Measurements from ENCODE around the gene AP2B1.

The AP2B1 gene

DNA sequence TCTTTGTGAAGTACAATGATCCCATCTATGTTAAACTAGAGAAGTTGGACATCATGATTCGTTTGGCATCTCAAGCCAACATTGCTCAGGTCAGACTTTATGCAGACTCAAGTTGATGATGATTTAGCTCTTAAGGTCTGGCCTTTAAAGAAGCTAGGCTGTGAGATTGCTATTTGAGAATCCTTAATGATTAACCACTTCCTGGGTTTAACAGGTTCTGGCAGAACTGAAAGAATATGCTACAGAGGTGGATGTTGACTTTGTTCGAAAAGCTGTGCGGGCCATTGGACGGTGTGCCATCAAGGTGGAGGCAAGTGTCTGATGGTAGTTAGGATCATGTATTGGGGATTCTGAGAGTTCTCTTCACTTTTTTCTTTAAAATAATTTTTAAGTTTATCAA, 40.3 kb downstream of the AP2B1 start:
- DNase-seq (ENCODE audit: low read depth, low spot score): no peak

GRCh38 chr17:35630530-35631148, 43.5 kb downstream of the AP2B1 start:
- DNase-seq (ENCODE audit: low read depth, low spot score): no peak

DNA sequence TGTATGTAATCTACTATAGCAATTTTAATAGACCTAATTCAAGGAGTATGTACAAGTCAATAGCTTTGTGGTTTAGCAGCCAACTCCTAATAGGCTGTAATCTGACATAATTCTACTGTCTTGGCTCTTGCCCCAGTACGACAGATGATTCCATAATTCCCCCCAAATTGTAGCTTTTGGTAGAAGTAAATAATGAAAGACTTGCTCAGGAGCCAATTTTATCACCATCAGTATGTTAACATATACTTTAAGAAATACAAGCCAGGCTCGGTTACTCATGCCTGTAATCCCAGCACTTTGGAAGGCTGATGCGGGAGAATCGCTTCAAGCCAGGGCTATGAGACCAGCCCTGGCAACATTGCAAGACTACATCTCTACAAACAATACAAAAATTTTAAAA, 53.9 kb downstream of the AP2B1 start:
- no peak for DNase-seq (ENCODE audit: low read depth, low spot score)

- no peak for DNase-seq (ENCODE audit: low read depth, low spot score)
Measured at GRCh38 chr17:35645923-35646322, 58.8 kb downstream of the AP2B1 start.

DNA sequence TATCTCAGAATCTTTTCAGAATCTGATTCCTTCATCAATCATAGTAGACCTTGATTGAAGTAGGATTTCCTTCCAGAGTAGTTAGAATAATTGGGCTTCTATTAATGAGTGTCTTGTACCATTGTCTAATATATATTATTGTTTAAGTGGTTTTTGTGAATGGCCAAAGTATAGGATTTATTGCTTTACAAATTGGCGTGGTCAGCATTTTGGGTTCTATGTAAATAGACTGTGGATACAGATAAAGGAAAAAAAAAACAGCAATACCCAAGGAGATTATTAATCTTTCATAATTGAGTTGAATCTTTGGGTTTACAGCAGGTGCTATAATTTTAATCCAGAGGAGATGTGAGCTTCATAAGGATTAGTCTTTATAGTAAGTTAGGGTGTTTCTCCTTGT, 64.3 kb downstream of the AP2B1 start:
- no peak for DNase-seq (ENCODE audit: low read depth, low spot score)

DNA sequence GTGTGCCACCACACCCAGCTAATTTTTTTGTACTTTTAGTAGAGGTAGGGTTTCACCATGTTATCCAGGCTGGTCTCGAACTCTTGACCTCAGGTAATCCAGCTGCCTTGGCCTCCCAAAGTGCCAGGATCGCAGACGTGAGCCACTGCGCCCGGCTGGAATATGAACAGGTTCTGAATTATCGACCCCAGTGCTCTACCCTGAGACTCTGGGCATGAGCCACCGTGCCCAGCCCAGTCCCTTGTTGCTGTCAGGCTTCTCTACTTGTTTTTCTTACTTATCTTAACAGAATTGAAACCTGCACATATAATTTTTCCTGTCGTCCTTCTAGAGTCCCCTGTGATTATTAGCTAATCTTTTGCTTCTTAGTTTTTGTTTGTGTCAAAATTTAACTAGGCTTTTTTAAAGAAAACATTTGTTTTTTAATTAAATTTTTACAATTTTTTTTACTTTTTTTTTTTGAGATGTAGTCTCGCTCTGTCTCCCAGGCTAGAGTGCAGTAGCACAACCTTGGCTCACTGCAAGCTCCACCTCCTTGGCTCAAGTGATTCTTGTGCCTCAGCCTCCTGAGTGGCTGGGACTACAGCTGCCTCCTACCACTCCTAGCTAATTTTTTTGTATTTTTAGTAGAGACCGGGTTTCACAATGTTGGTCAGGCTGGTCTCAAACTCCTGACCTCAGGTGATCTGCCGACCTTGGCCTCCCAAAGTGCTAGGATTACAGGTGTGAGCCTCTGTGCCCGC, 66.7 kb downstream of the AP2B1 start:
- DNase-seq (ENCODE audit: low read depth, low spot score): no peak

DNA sequence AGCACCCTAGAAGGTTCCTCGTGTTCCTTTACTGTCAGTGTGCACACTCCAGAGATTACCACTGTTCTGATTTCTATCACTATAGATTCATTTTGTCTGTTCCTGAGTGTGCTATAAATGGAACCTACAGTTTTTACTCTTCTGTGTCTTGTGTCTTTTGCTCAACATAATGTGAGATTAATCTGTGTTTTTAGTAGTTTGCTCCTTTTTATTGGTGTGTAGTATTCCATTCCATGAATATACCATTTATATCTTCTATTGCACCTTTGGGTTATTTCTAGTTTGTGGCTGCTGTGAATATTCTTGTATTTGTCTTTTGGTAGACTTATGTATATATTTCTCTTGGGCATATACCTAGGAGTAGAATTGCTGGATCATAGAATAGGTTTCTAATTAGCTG, 68.2 kb downstream of the AP2B1 start:
- DNase-seq (ENCODE audit: low read depth, low spot score): no peak

GRCh38 chr17:35660902-35661301, 73.8 kb downstream of the AP2B1 start:
- no peak for DNase-seq (ENCODE audit: low read depth, low spot score)

DNA sequence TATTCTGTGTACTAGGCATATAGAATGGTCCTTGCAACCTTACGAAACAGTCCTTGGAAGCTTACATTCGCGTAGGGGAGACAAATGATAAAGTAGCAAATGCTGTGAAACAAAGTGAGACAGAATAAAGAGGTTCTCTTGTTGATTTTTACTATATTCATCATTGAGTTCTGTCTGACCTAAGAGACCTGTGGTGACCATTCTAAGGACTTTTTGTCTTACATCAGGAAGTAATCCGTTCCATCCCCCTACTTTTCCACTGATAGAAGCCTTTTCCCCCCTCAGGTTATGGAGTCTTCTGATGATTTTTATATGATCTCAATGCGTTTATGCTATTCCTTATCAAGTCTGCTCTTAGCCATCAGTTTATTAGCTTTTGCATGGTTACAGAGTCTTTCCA, 77.6 kb downstream of the AP2B1 start:
- no peak for DNase-seq (ENCODE audit: low read depth, low spot score)

GRCh38 chr17:35665662-35666061, 78.5 kb downstream of the AP2B1 start:
- no peak for DNase-seq (ENCODE audit: low read depth, low spot score)

GRCh38 chr17:35666070-35666469, 78.9 kb downstream of the AP2B1 start:
- DNase-seq (ENCODE audit: low read depth, low spot score): no peak

DNA sequence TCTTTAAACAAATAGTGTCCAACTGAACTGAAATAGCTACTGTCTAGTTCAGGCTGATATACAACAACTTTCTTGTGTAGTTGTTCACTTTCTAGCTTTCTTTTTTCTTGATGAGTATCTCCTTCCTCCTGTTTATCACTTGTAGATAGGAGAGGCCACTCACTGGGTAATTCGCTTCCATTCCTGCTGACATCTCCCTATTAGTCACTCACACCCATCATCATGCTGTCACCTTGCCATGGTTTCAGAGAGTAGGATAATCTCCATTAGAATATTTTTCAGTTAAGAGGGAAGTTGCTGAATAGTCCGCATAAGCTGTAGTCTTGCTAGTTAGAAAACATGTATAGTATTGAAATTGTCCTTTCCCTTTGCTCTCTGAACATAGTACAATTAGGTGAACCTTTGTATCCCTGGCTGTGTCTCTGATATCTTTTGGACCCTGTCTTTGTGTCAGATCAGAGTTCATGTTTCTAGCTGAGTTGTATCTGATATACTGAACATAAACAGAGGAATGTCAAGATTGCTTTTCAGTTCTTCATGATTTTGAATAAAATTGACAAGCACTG, 79.9 kb downstream of the AP2B1 start:
- no peak for DNase-seq (ENCODE audit: low read depth, low spot score)

GRCh38 chr17:35668802-35669201, 81.7 kb downstream of the AP2B1 start:
- no peak for DNase-seq (ENCODE audit: low read depth, low spot score)

DNA sequence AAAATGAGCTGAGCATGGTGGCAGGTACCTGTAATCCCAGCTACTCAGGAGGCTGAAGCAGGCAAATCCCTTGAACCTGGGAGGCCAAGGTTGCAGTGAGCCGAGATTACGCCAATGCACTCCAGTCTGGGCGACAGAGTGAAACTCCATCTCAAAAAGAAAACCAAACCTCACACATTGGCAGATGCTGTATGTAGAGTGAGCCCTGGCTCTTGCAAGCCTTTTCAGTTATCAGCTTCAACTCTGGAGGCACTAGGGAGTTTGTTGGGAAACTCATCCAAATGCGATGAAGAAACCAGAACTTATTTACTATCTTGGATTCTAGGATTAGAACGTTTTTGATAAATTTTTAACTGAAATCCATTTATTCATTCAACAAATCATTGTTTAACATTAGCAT, 87.4 kb downstream of the AP2B1 start:
- no peak for DNase-seq (ENCODE audit: low read depth, low spot score)

DNA sequence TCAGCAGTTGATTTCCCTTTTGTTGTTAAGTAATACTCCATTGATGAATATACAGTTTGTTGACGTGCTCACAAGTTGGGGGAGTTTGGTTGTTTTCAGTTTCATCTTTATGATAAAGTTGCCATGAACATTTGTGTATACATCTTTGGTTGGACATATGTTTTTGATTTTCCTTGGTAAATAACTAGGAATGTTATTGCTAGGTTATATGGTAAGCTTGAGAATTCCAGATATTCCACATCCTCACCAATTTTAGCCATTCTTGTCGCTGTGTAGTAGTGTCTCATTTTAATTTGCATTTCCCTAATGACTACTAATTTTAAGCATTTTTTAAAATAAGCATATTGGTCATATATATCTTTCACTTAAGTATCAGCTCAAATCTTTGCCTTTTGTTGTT, 89.3 kb downstream of the AP2B1 start:
- DNase-seq (ENCODE audit: low read depth, low spot score): no peak

DNA sequence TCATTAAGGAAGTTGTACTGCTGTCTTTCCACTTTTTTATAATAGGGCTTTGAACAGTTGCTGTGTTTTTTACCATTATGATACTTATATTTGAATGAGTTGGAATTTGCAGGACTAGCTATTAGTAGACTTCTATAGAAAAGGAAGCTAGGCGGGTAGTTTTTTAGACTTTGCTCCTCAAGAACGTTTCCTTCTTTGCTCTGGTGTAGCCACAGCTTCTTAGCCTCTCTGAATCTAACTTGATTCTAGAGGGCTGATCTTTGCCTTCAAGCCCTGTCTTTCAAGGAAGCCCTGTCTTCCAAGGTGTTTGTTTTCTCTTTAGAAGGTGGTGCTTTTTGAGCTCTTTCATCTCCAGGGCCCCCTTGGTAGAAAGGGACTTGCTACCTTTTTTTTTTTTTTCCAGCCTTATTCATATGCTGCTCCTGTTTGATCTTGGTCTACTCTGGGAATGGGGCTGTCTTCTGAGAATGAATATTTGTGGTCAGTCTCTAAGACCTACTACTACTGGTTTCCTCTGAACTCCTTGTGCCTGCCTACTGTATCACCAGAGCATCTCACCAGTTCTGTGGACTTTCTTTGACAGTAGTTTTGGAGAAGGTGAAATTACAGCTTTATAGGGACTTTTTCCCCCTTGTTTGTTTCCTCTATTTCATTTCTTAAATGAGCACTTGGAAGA, 92.0 kb downstream of the AP2B1 start:
- no peak for DNase-seq (ENCODE audit: low read depth, low spot score)

DNA sequence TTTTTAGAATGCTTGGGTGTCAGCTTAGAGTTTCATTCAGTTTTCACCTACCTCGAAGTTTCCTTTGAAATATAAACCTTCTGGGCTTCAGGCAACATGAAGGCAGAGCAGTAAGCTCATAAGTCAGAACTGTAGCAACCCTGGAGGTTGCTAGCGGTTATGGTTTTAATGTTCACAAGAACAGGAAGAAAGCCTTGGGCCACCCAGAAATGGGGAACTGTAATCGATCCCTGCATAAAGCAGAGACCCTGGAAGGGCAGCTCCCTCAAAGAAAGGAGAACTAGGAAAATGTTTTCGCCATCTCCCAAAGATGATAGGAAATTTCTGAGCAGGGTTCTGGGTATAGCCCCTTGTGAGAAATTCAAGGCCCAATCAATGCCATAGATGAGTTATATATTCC, 96.5 kb downstream of the AP2B1 start:
- no peak for DNase-seq (ENCODE audit: low read depth, low spot score)

DNA sequence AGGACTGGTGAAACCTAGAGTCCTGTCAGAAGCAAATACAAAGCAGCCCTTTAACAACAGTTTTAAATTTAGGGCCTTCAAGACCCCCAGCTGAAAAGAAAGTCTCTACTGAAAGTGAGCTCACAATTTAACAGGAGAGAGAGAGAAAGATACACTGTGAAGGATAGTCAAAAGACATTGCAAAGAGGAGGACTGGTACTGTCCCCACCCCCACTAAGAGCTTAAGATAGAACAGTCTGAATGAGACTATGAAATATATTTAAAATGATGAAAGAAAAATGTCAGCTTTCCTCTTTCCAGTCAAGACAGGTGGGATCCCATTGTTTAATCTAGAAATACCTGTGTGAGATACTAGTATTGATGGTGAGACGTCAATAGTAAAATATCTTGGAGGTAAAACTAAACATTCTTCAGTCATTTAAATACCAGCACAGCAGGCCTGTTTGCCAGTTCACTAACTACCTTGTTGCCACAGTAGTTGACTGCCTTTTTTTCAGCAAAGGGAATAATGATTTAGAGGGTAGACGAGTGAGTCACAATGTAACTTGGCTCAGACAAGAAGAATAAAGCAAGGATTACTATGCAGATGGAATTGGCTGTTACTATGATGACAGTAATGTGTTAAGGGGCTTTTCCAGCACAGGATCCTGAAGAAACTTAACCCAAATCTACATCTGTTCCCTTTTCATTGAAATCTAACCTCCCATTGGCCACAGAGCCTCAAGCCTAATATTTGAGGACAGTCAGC, 97.1 kb downstream of the AP2B1 start:
- no peak for DNase-seq (ENCODE audit: low read depth, low spot score)

DNA sequence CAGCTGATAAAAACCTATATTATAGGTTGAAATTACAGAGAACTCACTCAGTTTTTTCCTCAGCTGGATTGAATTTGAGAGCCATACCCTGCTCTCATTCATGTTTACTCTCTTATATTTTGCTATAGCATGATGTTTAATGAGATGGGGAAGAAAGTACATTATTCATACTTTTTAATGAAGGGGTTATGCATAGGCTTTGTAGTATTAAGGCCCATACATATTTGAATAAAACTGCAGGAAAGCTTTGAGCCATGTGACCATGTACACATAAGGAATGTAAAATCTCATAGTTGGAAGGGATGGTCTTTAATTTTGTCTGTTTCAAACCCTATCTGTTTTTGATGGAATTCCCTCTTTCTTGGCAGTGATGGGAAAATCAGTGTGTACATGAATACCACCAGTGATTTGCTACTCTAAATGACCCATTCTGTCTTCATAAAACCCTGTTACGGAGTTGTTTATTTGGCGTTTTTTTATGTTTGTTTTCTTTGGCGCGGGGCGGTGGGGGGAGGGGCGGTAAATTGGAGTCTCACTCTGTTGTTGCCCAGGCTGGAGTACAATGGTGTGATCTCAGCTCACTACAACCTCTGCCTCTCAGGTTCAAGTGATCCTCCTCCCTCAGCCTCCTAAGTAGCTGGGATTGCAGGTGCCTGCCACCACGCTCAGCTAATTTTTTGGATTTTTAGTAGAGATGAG, 105.5 kb downstream of the AP2B1 start:
- no peak for DNase-seq (ENCODE audit: low read depth, low spot score)

DNA sequence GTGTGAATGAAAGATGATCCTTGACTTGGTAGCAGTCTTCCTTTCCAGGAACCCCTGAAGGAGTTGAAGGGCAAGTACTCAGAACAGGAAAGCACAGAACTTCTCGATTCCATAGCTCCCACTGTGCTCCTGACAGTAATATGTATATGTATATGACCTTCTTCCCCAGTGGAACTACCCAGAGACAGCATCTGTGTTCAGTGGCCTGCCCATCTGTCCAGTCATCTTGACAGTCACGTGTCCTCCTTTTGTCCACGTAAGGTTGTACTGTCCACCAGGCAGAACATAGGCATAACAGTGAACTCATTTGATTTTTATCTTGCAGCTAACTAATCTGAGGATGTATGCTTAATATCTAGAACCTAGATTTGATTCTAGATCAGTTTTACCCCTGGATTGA, 106.5 kb downstream of the AP2B1 start:
- DNase-seq (ENCODE audit: low read depth, low spot score): no peak

- no peak for DNase-seq (ENCODE audit: low read depth, low spot score)
Measured at GRCh38 chr17:35694906-35695305, 107.8 kb downstream of the AP2B1 start.
